Measurements from ENCODE around the gene PLPP3.

Gene PLPP3

GRCh38 chr1:56517404-56518130, 61.8 kb downstream of the PLPP3 start:
- no peak for FAIRE-seq

- no peak for FAIRE-seq
These were observed 62.7 kb downstream of the PLPP3 start for GRCh38 chr1:56516539-56517252.

- no peak for FAIRE-seq
These were observed 63.3 kb downstream of the PLPP3 start for GRCh38 chr1:56515898-56516538.

- FAIRE-seq, result no peak
These were observed 66.5 kb downstream of the PLPP3 start for GRCh38 chr1:56512724-56513494.

- FAIRE-seq, result no peak
These were observed 67.6 kb downstream of the PLPP3 start for GRCh38 chr1:56511766-56512165.

- no peak for FAIRE-seq
These were observed 68.0 kb downstream of the PLPP3 start for GRCh38 chr1:56511364-56511763.

- FAIRE-seq, result no peak
These were observed 68.7 kb downstream of the PLPP3 start for GRCh38 chr1:56510642-56511021.

GRCh38 chr1:56509713-56510641, 69.4 kb downstream of the PLPP3 start:
- FAIRE-seq, result no peak

GRCh38 chr1:56508523-56508983, 70.8 kb downstream of the PLPP3 start:
- no peak for FAIRE-seq

- no peak for FAIRE-seq
These were observed 71.3 kb downstream of the PLPP3 start for GRCh38 chr1:56507925-56508522.

GRCh38 chr1:56506951-56507491, 72.3 kb downstream of the PLPP3 start:
- no peak for FAIRE-seq

- FAIRE-seq, result no peak
These were observed 73.3 kb downstream of the PLPP3 start for GRCh38 chr1:56505792-56506743.

GRCh38 chr1:56502700-56503245, 76.6 kb downstream of the PLPP3 start:
- no peak for FAIRE-seq

- no peak for FAIRE-seq
These were observed 77.5 kb downstream of the PLPP3 start for GRCh38 chr1:56501888-56502287.

GRCh38 chr1:56501426-56501825, 77.9 kb downstream of the PLPP3 start:
- FAIRE-seq, result no peak

GRCh38 chr1:56496821-56497772, 82.3 kb downstream of the PLPP3 start:
- no peak for FAIRE-seq

GRCh38 chr1:56496158-56496557, 83.2 kb downstream of the PLPP3 start:
- no peak for FAIRE-seq

GRCh38 chr1:56495538-56495937, 83.8 kb downstream of the PLPP3 start:
- no peak for FAIRE-seq

GRCh38 chr1:56494306-56494705, 85.1 kb downstream of the PLPP3 start:
- no peak for FAIRE-seq
